SIG-M5 (cell line): ENCODE measurements around the gene TTF2.

Experiments
- DNase-seq: peaks from one replicate; lab custom pipeline; 2025; lab: John Stamatoyannopoulos, UW

The TTF2 gene

GRCh38 chr1:117046781-117047180, 13.3 kb upstream of the TTF2 start:
- no peak for DNase-seq

- DNase-seq: no peak
Observed at GRCh38 chr1:117047271-117047670, 12.9 kb upstream of the TTF2 start.

- no peak for DNase-seq
Observed at GRCh38 chr1:117049857-117050256, 10.3 kb upstream of the TTF2 start.

- DNase-seq: no peak
Observed at GRCh38 chr1:117051224-117052064, 8.7 kb upstream of the TTF2 start.

- no peak for DNase-seq
Observed at GRCh38 chr1:117054068-117054467, 6.1 kb upstream of the TTF2 start.

DNA sequence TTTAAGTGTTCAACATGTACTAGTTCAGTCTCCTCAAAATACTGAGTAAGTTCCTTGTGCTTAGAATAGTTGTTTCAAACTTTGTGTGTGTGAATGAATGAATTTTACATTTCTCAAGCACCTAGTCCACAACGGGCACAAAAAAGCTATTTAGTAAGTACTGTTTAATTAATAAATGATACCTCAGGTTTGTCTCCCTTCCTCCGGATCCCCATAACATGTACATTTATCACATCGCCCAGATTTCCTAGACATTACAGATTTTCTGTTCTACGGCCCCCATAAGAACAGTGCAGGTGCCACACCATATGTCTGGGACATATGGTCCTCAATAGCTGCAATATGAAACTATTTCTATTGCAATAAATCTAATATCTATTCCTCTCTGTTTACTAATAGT, 1.3 kb upstream of the TTF2 start:
- DNase-seq: no peak

GRCh38 chr1:117059334-117059677, 820 bp upstream of the TTF2 start:
- DNase-seq: no peak

GRCh38 chr1:117060441-117061317, 553 bp downstream of the TTF2 start:
- DNase-seq: no peak

GRCh38 chr1:117061986-117062415, 1.9 kb downstream of the TTF2 start:
- DNase-seq: no peak

- no peak for DNase-seq
Observed at GRCh38 chr1:117066367-117066766, 6.2 kb downstream of the TTF2 start.

GRCh38 chr1:117067533-117068370, 7.6 kb downstream of the TTF2 start:
- no peak for DNase-seq

- no peak for DNase-seq
Observed at GRCh38 chr1:117068580-117068979, 8.5 kb downstream of the TTF2 start.

DNA sequence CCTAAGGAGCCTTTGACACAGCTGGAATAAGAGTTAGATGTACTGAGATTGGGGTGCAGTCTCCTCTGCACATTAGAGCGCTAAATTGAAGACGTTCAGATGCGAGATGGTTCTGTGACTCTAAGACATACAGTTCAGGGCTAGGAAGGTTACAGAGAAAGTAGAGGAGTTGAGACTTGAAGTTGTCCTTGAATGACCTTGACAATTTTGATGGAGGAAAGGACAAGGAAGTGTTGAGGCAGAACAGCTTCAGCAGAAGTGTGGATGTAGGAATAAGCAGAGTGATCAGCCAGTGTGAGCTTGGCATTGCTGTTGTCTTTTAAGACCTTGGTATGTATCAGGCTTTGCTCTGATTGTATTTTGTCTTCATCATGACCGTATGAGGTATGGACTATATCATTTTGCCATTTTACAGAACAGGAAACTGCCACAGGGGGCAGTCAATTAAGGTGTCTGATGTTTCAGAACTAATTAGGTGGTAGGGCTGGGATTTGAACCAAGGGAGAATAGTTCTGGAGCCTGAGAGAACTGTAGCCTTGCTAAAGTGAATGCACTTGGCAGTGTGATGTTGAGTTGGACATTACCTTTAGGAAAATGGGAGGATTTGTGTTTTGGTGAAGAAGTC, 9.2 kb downstream of the TTF2 start:
- DNase-seq: no peak

DNA sequence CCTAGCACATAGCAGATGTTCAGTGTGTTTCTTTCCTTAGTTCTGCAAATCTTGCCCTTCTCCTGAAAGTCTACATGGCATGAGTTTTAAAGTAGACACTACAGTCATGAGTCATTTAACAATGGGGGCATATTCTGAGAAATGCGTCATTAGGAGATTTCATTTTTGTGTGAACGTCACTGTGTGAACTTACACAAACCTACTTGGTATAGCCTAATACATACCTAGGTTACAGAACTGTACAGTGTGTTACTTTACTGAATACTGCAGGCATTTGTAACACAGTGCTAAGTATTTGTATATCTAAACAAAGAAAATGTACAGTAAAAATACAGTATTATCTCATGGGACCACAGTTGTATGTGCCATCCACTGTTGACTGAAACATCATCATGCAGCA, 10.0 kb downstream of the TTF2 start:
- DNase-seq: no peak

DNA sequence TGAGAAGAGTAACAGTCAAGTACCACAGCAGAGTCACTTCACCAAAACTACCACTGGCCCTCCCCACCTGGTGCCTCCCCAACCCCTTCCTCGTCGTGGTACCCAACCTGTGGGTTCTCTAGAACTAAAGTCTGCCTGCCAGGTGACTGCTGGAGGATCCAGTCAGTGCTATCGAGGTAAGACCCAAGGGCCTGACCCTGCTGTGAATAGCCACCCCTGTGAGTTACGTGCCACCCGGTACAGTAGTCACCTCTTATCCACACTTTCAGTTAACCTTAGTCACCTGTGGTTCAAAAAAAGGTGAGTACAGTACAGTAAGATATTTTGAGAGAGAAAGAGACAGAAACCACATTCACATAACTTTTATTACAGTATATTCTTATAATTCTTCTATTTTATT, 16.5 kb downstream of the TTF2 start:
- DNase-seq: no peak

- no peak for DNase-seq
Observed at GRCh38 chr1:117077267-117077666, 17.1 kb downstream of the TTF2 start.

- no peak for DNase-seq
Observed at GRCh38 chr1:117079737-117080136, 19.6 kb downstream of the TTF2 start.

- no peak for DNase-seq
Observed at GRCh38 chr1:117084231-117084630, 24.1 kb downstream of the TTF2 start.

DNA sequence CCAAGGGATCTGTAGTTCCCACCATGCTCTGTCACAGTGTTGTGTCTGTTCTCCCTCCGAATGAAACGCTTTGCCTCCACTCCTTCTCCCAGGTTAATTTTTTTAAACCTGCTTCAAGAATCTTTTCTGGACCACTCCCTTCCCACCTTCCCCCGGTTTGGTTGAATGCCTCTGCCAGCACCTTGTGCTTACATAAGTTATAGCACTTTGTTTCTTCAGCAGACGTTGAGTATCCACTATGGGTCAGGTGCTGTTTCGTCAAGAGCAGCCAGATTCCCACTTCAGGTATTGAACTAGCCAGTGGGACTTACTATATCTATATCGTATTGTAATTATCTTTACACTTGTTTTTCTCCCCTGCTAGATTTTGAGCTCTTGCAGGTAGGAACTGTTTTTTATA, 27.6 kb downstream of the TTF2 start:
- DNase-seq: no peak

DNA sequence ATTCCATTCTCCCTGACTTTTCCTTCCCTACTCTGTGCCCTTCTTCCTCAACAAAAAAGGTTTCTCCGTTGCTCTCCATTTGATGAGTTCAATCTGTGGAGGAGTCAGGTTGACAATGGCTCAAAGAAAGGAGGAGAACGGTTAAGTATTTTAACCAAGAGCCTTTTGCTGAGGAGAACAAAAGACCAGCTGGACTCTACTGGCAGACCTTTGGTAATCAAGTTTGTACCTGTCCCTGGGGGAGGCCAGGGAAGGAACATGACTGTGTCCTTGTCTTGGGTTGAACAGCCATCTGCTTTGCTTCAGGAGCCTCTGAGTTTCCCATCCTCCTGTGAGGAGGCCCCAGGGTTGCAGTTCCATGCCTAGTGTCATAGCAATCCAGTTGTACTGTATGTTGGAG, 29.9 kb downstream of the TTF2 start:
- no peak for DNase-seq

GRCh38 chr1:117092594-117092993, 32.5 kb downstream of the TTF2 start:
- DNase-seq: no peak

- no peak for DNase-seq
Observed at GRCh38 chr1:117093091-117093534, 33.0 kb downstream of the TTF2 start.
